ENCODE measurements around the gene TENM3.
"Not testable (repeated sequence)": the region's sequence is repeated elsewhere in the genome, so short reads cannot be mapped to it uniquely, and the experiment has no call there.

The TENM3 gene

DNA sequence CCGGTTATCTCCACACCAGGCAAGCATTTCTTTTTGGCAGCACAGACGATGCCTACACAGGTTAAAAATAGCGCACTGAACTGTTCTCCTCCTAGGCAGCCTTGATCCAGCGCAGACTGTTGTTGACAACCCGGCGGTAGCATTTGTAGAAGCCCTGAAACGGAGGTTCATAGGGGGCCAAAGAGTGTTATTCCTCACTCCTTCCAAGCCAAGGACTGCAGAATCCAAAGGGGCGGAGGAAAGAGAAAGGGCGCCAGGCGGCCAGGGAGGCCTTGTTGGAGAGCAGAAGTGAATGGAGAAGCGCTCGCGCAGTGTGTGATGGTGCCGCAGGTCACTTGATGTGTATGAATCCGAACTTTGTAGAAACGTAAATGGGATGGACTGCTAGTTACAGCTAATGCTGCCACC, 82.7 kb downstream of the TENM3 start:
- no peak for DNase-seq

DNA sequence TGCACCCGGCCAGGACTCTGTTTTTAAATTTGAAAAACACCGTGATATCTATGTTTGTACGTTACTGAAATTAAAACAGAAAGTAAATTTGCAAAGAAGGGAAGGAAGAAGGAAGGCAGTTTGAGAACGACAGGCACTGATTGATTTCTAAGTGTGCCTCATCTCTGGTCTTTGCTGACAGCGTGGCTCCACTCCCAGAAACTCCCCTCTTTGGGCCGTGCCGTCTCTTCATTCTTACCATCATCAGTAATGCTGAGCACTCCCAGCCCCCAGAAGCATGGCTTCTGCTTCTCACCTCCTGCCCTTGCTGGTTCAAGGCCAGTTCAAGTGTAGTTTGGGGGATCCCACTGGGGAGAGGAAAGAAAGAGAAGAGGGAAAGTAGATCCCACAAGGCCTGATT, 85.3 kb downstream of the TENM3 start:
- DNase-seq, result no peak

DNA sequence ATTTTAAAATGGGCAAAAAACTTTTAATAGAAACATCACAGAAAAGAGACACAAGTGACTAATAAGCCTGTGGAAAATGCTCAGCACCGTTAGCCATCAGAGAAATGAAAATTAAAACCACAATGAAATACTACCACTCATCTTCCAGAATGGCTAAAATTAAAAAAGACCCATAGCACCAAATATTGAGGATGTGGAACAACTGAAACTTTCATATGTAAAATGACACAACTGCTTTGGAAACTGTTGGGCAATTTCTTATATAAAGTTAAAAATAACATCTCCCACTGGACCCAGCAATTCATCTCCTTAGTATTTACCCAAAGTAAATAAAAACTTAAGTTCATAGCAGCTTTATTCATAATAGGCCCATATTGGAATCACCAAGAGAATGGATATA, 94.2 kb downstream of the TENM3 start:
- DNase-seq, result no peak

DNA sequence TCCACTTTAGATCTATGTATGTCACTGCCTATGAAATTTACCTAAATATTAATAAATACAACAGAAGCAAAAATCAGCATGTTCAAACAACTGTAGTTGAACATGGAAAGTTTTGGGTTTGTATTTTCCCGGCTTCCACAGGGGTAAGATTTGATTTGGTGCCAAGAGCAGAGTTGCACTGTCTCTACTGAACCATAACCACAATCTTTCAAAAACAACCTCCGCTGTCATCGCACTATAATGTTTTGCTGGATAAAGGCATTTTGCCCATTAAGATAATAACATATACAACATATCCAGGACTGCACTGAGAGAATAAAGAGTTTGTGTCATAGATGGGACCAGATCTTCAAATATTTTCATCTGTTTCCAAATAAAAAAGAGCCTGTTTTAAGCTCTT, 94.9 kb downstream of the TENM3 start:
- DNase-seq, result no peak

DNA sequence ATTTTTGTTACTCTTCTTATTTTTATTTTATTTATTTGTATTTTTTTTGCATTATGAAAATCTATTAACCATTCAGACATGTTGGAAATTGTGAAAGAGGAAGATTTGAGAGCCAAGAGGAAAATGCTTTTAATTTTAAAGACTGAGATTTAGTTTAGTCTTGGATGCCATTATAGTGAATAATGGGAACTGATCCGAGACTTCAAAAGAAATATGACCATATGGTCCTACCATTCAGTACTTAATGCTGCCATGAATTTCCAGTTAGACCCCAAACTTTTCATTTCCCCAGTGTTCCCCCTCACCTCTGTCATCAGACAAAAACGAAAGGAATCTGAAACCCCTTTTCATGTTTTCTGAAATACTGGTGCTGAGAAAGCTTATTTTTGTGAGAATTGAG, 95.5 kb downstream of the TENM3 start:
- DNase-seq, result no peak

DNA sequence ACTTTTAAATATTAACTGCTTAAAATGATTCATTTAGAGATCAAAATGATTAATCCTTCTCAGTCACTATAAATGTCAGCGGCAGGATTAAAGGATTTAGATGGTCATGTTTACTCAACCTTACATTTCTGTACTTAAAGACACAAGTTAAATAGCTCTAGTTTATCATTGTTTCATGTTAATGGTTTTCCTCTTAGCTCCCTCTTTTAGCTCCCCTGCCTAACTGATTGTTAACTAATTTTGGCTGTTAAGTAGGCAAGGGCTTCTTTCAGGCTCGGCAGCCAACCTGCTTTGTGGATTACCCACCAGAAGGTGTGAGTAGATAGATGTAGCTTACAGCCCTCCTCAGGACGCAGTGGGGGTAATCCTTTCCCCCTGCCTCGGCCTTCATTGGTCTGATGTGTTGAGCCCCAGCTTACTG, 96.0 kb downstream of the TENM3 start:
- DNase-seq, result no peak

DNA sequence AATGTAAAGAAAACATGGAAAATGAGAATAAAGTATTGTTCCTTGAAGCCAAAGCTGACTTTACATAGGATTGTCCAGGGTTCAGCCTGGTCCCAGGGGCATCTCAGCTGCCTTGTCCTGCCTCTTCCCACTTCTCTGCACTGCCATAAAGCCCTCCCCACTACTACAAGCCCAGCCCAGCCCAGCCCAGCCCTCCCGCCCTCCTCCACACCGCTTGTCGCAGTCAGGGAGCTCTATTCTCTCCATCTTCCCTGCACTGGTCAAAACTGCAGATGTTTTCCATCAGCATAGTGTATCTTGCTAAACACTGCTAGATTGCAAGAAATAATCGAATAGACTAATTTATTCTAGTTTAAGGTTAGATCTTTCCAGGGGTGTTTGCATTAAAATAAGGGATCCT, 100.3 kb downstream of the TENM3 start:
- no peak for DNase-seq

DNA sequence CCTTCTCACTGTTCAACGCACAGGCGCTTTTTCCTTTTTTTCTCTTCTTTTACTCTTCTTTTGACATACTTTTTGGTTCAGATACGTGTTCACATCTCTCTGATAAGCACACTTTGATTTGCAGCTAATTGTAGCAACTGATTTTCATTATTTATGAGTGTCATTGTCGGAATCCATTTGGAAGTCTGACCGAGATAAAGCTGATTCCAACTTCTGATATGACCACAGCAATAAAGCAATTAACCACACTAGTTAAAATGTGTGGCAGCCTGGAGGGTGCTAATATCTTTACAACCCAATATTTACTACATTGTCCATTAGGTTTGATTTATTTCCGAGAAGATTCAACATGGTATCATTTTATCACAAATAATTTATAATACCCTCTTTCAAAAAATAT, 101.8 kb downstream of the TENM3 start:
- no peak for DNase-seq

DNA sequence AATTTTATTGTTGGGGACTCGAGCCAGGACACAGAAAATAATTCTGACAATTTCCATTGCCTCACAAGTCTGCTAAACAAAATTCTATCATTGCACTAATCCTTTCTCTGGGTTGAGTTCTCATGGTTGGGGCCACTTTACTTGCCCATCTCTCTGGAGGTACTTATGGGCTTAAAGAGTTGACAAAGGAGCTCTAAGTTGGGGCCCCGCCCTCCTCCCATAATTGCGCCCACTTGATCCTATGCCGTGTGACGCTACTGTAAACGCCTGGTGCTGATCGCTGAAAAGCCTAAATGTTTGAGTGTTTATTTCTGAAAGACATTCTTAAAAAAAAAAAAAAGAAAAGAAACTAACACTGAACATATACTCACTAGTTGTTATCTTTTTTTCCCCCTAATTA, 103.0 kb downstream of the TENM3 start:
- DNase-seq, result no peak

DNA sequence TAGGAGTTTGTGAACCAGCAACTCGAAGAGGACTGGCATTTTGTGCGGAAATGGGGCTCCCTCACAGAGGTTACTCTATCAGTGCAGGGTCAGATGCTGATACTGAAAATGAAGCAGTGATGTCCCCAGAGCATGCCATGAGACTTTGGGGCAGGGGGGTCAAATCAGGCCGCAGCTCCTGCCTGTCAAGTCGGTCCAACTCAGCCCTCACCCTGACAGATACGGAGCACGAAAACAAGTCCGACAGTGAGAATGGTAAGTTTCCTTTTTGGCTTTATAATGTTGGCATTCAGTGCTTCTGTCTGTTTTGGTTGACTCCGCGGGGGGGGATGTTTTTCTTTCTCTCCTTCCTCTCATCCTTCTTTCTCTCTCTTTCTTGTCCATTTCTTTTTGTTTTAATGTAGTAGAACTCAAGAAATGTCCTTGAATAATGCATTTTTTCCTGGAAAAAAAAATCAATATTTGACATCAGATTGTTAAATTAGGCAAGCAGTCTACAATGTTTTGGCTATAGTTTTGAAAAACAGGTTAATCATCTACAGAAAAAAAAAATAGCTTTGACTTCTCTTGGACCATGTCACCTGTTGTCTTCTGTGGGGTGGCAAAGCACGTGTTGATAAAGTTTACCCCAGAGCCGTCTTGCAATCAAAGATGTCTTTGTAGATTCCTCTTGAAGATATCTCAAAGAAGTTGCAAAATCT, 103.6 kb downstream of the TENM3 start:
- DNase-seq, result no peak

DNA sequence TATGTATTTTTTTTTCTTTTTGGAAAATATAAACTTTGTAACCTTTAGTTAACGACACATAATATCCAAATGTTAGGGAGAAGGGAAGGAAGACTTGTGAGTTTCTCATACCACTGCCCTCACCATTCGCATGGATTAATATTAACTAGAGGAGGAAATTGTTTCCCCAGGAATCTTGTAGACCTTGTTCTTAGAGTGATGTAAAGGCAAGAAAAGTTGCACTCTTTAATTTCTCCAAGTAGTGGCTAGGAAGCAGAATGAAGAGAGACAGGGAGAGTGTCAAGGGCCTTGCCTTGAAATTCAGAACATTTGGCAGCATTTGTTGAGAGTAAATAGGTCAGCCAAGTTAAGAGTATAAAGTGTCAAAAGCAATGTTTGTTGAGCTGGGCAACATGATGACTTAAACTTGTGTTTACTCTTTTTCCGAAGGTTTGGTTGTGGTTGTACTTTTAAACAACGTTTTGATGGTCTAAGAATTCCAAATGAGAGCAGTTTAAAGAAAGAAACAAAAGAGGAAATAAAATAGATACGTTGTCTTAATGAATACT, 105.7 kb downstream of the TENM3 start:
- no peak for DNase-seq

DNA sequence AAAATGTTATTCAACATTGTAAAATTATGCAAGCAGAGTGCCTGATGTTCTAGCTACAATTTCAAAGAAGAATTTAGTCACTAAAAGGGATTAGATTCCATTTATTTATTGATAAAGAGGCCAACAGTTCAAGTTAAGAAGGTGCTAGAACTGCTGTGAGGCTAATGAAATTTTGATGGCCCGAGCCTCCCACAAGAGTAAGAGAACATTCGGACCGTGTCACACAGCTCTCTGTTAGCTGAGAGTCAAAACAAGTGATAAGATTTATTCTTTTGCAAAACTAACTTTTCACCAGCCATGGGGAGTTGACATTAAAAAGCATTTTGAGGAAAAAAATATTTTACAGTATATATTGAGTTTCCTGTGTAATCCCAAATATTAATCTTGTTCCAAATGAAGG, 106.8 kb downstream of the TENM3 start:
- DNase-seq, result no peak

DNA sequence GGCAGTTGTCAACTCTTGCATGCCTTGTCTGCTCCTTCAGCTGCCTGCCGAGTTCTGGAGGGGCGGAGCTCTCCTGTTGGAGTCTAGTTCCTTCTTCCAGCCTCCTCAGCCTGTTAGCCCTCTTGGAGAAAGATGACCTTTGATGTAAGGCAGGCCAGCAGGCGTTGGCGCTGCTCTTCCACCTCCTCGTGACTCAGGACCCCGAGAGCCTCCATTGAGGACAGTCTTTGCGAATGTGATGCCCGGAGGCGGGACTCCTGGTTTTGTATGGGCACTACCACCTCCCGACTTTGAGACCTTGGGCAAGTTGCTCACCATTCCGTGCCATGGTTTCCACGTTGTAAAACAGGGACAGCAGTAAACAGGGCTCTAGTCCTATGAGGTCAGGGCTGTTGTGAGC, 108.3 kb downstream of the TENM3 start:
- no peak for DNase-seq

DNA sequence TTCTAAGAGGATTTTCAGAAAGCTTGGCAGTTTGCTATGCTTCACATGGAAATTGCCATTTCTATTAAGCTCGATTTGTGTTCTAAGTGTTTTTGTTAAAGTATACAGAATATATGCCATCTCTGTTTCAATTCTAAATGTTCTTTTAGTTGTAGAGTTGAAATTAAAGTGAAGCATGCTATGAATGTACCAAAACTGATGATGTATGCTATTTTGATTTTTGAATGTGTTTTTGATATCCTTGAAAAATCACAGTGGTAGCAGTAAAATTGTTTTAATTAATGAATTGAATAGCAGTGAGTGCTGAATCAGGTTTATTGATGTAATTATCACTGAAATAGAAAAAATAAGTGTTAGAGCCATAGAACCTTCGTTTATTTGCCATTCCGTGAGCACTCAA, 110.9 kb downstream of the TENM3 start:
- no peak for DNase-seq

DNA sequence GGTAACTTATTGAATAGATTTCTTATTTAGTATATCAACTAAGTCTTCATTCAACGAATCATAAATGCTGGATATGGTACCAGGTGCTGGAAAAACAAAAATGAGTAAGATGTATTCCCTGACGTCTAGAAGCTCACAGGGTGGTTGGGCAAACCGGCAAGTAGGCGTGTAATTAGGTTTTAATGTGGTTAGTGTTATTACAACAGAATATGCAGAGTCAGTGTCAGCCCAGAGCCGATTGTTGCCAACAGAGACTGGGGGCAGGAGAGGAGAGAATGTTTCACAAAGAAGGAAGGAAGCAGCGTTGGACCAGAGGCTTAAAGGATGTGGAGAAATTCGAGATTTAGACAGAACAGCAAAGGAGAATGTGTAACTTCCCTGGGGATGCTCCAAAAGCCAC, 111.7 kb downstream of the TENM3 start:
- no peak for DNase-seq

DNA sequence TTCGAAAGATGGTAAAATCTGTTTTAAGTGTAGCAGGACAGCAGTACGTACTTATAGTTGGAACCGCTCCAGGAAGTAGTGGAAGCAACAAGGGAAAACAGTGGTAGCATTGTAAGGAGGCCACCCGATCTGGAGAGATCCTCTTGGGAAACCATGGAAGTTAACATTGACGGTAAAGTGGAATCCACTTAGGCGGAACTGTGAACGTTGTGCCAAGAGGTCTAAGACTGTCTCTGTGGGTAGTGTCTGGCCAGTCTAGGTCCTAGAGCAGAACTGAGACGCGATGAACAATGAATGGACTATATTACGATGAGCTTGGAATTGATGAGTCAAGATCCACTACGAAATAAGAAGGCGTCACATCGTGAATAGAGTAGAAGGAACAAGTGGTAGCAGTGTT, 124.0 kb downstream of the TENM3 start:
- no peak for DNase-seq

DNA sequence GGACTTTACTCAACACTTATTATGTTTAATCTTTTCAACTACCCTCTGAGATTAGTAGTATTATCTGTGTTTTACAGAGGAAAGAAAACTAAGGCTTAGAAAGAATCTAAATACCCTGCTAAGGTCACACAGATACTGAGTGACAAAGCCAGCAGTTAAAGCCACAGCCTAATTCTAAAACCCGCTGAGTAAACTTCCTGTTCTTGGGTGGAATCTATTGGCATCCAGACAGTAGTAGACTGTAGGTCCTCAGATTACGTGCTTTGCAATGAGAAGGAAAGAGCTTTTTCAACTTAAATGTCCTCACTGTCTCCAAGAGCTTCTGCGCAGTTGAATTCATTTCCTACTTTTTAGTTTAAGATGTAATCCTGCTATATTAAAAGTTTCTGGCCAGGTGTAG, 126.0 kb downstream of the TENM3 start:
- no peak for DNase-seq

DNA sequence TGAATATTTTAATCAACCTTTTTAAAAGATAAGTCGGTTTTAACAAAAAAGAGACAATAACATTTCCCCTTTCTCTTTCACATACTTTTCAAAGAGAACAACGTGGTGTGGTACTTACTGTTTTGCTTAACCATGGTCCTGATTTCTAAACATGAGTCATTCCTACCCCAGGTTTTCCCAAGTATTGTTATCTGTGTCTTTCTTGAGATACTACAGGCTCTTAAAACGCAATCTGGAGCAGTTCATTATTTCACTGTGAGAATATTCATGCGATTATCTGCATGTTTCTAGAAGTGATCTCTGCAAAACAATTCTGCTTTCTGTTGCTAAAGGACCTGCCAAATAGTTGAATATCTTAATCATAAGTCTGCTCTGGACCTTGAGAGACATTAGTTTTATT, 127.3 kb downstream of the TENM3 start:
- no peak for DNase-seq

DNA sequence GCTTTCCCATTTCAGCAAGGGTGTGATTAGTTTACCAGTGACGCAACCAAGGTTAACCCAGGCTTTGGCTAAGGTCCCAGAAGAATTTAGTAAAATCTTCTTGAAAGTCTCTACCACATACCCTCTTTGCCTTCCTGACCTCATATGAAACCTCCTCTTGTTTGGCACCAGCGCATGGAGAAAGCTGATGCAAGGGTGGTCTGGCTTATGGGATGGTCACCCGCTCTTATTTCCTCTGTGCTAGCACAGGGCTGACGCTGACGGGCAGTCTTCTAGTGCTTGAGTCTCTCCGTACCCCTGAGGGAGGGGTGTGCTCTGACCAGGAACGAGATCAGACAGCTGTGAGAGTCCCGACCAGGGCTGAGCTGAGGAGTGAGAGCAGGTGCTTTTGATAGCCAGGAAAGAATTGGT, 137.6 kb downstream of the TENM3 start:
- no peak for DNase-seq

DNA sequence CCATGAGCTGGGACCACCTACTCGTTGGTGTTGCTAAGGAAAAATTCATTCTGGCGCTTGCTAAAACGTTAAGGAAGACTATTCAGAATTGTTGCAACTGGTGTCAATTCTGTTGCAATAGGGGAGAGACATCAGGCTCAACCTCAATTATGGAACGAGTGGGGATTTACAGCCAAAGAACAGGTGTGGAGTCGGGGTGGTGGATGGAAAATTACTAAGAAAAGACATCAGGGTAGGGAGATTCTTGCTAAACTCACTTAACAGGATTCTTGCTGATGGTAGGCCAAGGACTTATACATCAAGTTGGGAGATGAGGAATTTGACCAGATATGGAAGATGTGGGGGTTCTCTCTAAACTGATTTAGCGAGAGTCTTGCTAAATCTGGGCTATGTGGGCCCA, 139.7 kb downstream of the TENM3 start:
- no peak for DNase-seq

DNA sequence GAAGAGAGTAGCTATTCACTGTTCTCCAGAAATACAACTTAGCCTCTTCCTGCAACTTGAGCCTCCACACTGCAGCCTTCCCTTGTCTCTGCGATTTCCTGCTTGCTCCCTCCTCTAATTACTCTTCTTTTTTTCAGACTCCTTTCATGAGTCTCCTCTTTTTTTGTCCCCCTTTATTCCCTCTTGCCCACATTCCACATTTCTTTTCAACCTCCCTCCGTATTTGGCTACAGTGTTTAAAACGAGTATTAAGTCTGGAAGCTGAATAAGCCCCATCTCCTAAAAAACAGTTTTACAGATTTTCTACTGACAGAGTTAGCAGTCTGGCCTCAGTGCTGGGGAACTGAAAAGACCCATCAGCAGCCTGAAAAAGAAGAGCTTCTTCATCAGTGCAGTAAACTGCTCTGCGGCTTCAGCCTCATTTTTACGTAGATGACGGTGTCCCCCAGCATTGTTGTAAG, 141.5 kb downstream of the TENM3 start:
- no peak for DNase-seq

DNA sequence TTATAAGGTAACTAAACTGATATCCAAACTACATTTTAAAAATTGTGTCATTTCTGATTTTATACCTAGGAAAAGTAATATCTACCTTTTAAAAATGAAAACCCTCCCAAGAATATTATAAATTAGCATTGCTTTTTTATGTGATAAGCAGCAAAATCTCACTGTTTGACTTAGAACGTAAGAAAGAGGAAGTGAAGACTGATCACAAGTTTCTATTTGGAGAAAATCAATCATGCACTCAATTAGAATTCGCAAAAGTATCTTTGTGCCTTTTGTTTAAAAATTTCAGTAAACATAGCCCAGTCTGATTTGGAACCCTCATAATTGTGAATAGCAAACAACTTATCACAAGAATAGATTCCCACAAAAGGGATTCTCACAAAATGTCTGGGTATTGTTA, 142.7 kb downstream of the TENM3 start:
- DNase-seq, result no peak

DNA sequence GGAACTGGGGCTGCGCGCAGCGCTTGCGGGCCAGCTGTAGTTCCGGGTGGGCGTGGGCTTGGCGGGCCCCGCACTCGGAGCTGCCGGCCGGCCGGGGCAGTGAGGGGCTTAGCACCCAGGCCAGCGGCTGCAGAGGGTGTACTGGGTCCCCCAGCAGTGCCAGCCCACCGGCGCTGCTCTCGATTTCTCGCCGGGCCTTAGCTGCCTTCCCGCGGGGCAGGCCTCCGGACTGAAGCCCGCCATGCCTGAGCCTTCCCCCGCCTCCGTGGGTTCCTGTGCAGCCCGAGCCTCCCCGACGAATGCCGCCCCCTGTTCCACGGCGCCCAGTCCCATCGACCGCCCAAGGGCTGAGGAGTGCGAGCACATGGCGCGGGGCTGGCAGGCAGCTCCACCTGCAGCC, 143.4 kb downstream of the TENM3 start:
- not testable (repeated sequence) for DNase-seq

Data from anterior cingulate cortex (tissue), 58 donors.